ENCODE data around the gene FAM149B1. TPM values are rescaled to one million over a fixed set of nuclear protein-coding genes. Genes with fewer than 3 reads are reported as not detected.

The FAM149B1 gene
- total RNA-seq, 1 experiment from 2014 or later: 39.1 TPM

DNA sequence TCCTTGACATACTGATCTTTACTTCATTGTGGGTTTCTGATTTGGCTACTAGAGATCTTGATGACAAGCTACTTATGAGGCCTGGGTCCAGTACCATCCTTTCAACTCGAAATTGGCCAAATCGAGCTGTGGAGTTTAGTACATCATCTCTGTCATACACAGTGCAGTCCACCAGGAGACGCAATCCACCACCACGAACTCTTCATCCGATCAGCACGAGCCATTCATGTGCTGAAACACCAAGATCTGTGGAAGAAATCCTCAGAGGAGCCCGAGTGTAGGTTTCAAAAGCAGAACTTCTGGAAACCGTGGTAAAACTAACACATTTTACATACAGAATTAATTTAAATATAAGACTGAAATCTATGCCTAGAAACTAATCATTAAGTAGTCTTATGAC lies 65.0 kb downstream of the FAM149B1 start:
- Histone ChIP-seq H3K4me1 (ENCODE audit: insufficient read depth, low read length) (no peaks in the 10 kb centered on the region), H3K36me3 (ENCODE audit: low read depth, low read length) (peaks cover 63% of the 10 kb centered on the region), H3K9ac (ENCODE audit: low read length) (no peak overlapping the region), H2AFZ (ENCODE audit: low read length) (no peak overlapping the region), H3K9me3 (ENCODE audit: low read length) (no peaks in the 10 kb centered on the region), H3K79me2 (ENCODE audit: low read length) (no peaks in the 10 kb centered on the region), H3F3A (ENCODE audit: low read length, unreplicated experiment) (no peaks in the 10 kb centered on the region), H3K9me2 (replicated peaks; ENCODE audit: low read length) (no peaks in the 10 kb centered on the region), H3K4me3 (ENCODE audit: low read length) (no peak overlapping the region), H3K27me3 (ENCODE audit: low read length) (no peaks in the 10 kb centered on the region), H3K27ac (ENCODE audit: low read length) (no peak overlapping the region), H4K20me1 (ENCODE audit: low read length) (no peaks in the 10 kb centered on the region), H3K4me2 (ENCODE audit: low read length) (no peak overlapping the region)
- intact Hi-C loops (cut with micrococcal nuclease): no loop called here
- TF ChIP-seq EZH2 (IDR thresholded peaks at IDR 0.05; ENCODE audit: low read length, unreplicated experiment) (no peak), EZH2phosphoT487 (IDR thresholded peaks at IDR 0.05; ENCODE audit: borderline replicate concordance, low read length) (no peak)
- TF ChIP-seq, protein P1, sequence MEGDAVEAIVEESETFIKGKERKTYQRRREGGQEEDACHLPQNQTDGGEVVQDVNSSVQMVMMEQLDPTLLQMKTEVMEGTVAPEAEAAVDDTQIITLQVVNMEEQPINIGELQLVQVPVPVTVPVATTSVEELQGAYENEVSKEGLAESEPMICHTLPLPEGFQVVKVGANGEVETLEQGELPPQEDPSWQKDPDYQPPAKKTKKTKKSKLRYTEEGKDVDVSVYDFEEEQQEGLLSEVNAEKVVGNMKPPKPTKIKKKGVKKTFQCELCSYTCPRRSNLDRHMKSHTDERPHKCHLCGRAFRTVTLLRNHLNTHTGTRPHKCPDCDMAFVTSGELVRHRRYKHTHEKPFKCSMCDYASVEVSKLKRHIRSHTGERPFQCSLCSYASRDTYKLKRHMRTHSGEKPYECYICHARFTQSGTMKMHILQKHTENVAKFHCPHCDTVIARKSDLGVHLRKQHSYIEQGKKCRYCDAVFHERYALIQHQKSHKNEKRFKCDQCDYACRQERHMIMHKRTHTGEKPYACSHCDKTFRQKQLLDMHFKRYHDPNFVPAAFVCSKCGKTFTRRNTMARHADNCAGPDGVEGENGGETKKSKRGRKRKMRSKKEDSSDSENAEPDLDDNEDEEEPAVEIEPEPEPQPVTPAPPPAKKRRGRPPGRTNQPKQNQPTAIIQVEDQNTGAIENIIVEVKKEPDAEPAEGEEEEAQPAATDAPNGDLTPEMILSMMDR (conservative IDR thresholded peaks at IDR 0.05; ENCODE audit: low read depth, low read length): peak; percentile 79
- CTCF ChIA-PET: interaction anchor here (1.5 kb wide), 1 partner anchor 136 kb away, joined by 3 read pairs; the partner anchor contains the start of gene P4HA1
- POLR2A ChIA-PET (ENCODE audit: unreplicated experiment): no interaction called here
- no TSS peak for BruUV-seq (replicated peaks)
- ATAC-seq: peak; percentile 23; the same call in 1 of the 2 replicates
- DNase-seq: peak; percentile 57

DNA sequence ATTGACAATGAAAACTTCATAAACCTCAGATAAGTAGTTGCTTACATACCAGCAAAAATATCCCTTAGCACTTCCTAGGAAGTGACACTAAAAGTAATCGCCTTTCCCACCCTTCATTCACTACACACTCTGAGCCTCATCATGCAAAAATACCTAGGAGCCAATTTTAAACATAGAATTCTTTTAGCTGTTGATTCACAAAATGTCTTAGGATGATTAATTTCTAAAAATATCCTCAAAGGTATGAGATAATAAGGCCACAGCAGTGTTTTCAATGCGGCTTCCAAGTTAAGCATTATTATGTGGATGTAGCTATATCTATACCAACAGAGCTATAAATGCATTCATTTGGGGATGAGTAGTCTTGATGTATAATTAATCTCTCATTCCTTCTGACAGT lies 66.0 kb downstream of the FAM149B1 start:
- no TSS peak for BruUV-seq (replicated peaks)
- no peaks in the 10 kb centered on the region for H3K9me2 ChIP-seq (replicated peaks; ENCODE audit: low read length)
- H4K20me1 ChIP-seq (ENCODE audit: low read length): no peaks in the 10 kb centered on the region
- H3K27ac ChIP-seq (ENCODE audit: low read length): no peak overlapping the region
- H3K9ac ChIP-seq (ENCODE audit: low read length): no peak overlapping the region
- ATAC-seq: no peak
- H3K9me3 ChIP-seq (ENCODE audit: low read length): no peaks in the 10 kb centered on the region
- no peak for DNase-seq
- intact Hi-C loops (cut with micrococcal nuclease): no loop called here
- ChIA-PET POLR2A (ENCODE audit: unreplicated experiment) (interaction anchor here (0.5 to 0.6 kb wide), 2 partner anchors 66 to 139 kb away, joined by 4 to 13 read pairs; partner anchors contain the start of gene FAM149B1), CTCF (interaction anchor here (1.5 to 1.7 kb wide), 2 partner anchors 13 to 137 kb away, joined by 3 to 5 read pairs; partner anchors contain the start of genes DNAJC9 and P4HA1)
- H3K4me1 ChIP-seq (ENCODE audit: insufficient read depth, low read length): no peaks in the 10 kb centered on the region
- no peak overlapping the region for H3K4me3 ChIP-seq (ENCODE audit: low read length)
- TF ChIP-seq EZH2phosphoT487 (IDR thresholded peaks at IDR 0.05; ENCODE audit: borderline replicate concordance, low read length) (no peak), EZH2 (IDR thresholded peaks at IDR 0.05; ENCODE audit: low read length, unreplicated experiment) (no peak)
- TF ChIP-seq, protein P1 (conservative IDR thresholded peaks at IDR 0.05; ENCODE audit: low read depth, low read length): no peak
- H3K36me3 ChIP-seq (ENCODE audit: low read depth, low read length): peaks cover 71% of the 10 kb centered on the region
- no peak overlapping the region for H3K4me2 ChIP-seq (ENCODE audit: low read length)
- no peaks in the 10 kb centered on the region for H3K79me2 ChIP-seq (ENCODE audit: low read length)
- no peak overlapping the region for H2AFZ ChIP-seq (ENCODE audit: low read length)
- H3F3A ChIP-seq (ENCODE audit: low read length, unreplicated experiment): no peaks in the 10 kb centered on the region
- H3K27me3 ChIP-seq (ENCODE audit: low read length): no peaks in the 10 kb centered on the region

DNA sequence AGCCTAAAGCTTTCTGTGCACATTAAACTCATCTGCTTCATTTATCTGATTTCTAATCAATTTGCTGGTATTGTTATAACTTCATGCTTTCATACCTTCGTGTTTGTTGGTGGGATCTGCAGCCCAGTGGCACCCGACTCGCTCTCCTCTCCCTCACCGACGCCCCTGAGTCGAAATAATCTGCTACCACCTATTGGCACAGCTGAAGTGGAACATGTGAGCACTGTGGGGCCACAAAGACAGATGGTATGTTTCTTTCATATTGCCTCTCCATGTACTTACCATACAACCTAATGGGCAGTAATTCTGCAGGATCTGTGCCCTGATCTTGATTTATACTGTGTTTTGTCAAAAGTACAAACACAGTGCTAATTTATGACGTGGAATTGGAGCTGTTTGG lies 66.8 kb downstream of the FAM149B1 start:
- intact Hi-C loops (cut with micrococcal nuclease): no loop called here
- BruUV-seq (replicated peaks): no TSS peak
- CTCF ChIA-PET: interaction anchor here (1.7 kb wide), 1 partner anchor 12 kb away, joined by 5 read pairs; the partner anchor contains the start of gene DNAJC9

More for the DNA sequence above, 66.8 kb downstream of the FAM149B1 start:
- DNase-seq (no peak), ATAC-seq (no peak; the same call in 1 of the 2 replicates)
- no peak for TF ChIP-seq EZH2 (IDR thresholded peaks at IDR 0.05; ENCODE audit: low read length, unreplicated experiment)
- no peak for TF ChIP-seq EZH2phosphoT487 (IDR thresholded peaks at IDR 0.05; ENCODE audit: borderline replicate concordance, low read length)
- TF ChIP-seq, protein P1 (conservative IDR thresholded peaks at IDR 0.05; ENCODE audit: low read depth, low read length): no peak
- Histone ChIP-seq H2AFZ (ENCODE audit: low read length) (no peak overlapping the region), H3K4me2 (ENCODE audit: low read length) (no peak overlapping the region), H3K9me3 (ENCODE audit: low read length) (no peaks in the 10 kb centered on the region), H3K36me3 (ENCODE audit: low read depth, low read length) (peaks cover 79% of the 10 kb centered on the region), H3K9me2 (replicated peaks; ENCODE audit: low read length) (no peaks in the 10 kb centered on the region), H3K9ac (ENCODE audit: low read length) (no peak overlapping the region), H3K27ac (ENCODE audit: low read length) (no peak overlapping the region), H3K79me2 (ENCODE audit: low read length) (no peaks in the 10 kb centered on the region), H3K4me1 (ENCODE audit: insufficient read depth, low read length) (no peaks in the 10 kb centered on the region), H3F3A (ENCODE audit: low read length, unreplicated experiment) (no peaks in the 10 kb centered on the region), H4K20me1 (ENCODE audit: low read length) (no peaks in the 10 kb centered on the region), H3K27me3 (ENCODE audit: low read length) (no peaks in the 10 kb centered on the region), H3K4me3 (ENCODE audit: low read length) (no peak overlapping the region)
- POLR2A ChIA-PET (ENCODE audit: unreplicated experiment): interaction anchor here (0.5 to 0.8 kb wide), 2 partner anchors 12 to 140 kb away, joined by 5 to 13 read pairs; partner anchors contain the start of gene DNAJC9

Measured in PC-3 (cell line).